Measurements from ENCODE around the gene STARD4.

- TF ChIP-seq EZH2 (IDR thresholded peaks at IDR 0.05) (no peak), CTCF (IDR thresholded peaks at IDR 0.05) (no peak), EZH2phosphoT487 (IDR thresholded peaks at IDR 0.05) (no peak)
Observed at GRCh38 chr5:111502956-111503355, 9.4 kb downstream of the STARD4 start.

Data from neural progenitor cell (in vitro differentiated cells).